Measurements from ENCODE around the gene ZDHHC8. TPM values are rescaled to one million over a fixed set of nuclear protein-coding genes. Genes with fewer than 3 reads are reported as not detected.

ZDHHC8 gene
- polyA plus RNA-seq, 2 of the 4 experiments (the other 2 are of a cell fraction), result 5.3 to 28.1 TPM

- FAIRE-seq, result no peak
- ChIA-PET POLR2A (no interaction called here), CTCF (interaction anchor here (1.1 to 1.5 kb wide), 3 partner anchors 9 to 14 kb away, joined by 3 to 7 read pairs (median 4); no protein-coding TSS in a partner anchor)
- ATAC-seq, result no peak
- no peaks in the 10 kb centered on the region for H3K4me1 ChIP-seq
- no peak for DNase-seq (ENCODE audit: low read depth in 1 of 2, low spot score in 1 of 2)
- 92% methylated on average over 2 of the region's 2 CpGs for WGBS (ENCODE audit: missing lambda C conversion rate)
- no peak overlapping the region for H3K4me3 ChIP-seq
- no peak overlapping the region for H3K27ac ChIP-seq
- TF ChIP-seq SMC3 (IDR thresholded peaks at IDR 0.05) (no peak), ESRRA (IDR thresholded peaks at IDR 0.05; ENCODE audit: borderline replicate concordance, low read length) (no peak), ZNF302 (CRISPR knock-in tag; IDR thresholded peaks at IDR 0.05) (no peak), USF2 (IDR thresholded peaks at IDR 0.05) (no peak), FOSB (CRISPR knock-in tag; IDR thresholded peaks at IDR 0.05) (no peak), ZFP36 (IDR thresholded peaks at IDR 0.05; ENCODE audit: borderline replicate concordance, partially characterized antibody) (no peak), EHF (CRISPR knock-in tag; IDR thresholded peaks at IDR 0.05) (no peak), ZC3H11A (IDR thresholded peaks at IDR 0.05) (no peak)
- TF ChIP-seq, protein P1, sequence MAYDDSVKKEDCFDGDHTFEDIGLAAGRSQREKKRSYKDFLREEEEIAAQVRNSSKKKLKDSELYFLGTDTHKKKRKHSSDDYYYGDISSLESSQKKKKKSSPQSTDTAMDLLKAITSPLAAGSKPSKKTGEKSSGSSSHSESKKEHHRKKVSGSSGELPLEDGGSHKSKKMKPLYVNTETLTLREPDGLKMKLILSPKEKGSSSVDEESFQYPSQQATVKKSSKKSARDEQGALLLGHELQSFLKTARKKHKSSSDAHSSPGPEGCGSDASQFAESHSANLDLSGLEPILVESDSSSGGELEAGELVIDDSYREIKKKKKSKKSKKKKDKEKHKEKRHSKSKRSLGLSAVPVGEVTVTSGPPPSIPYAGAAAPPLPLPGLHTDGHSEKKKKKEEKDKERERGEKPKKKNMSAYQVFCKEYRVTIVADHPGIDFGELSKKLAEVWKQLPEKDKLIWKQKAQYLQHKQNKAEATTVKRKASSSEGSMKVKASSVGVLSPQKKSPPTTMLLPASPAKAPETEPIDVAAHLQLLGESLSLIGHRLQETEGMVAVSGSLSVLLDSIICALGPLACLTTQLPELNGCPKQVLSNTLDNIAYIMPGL (CRISPR knock-in tag; IDR thresholded peaks at IDR 0.05; ENCODE audit: borderline replicate concordance), result no peak
- 0 out of 3 replicates have a peak, but pooled peaks cover 3% of the 10 kb centered on the region for H3K9me3 ChIP-seq
- no peak overlapping the region for H3K4me2 ChIP-seq
These were observed 34.8 kb upstream of the ZDHHC8 start for GRCh38 chr22:20096574-20097420.

DNA sequence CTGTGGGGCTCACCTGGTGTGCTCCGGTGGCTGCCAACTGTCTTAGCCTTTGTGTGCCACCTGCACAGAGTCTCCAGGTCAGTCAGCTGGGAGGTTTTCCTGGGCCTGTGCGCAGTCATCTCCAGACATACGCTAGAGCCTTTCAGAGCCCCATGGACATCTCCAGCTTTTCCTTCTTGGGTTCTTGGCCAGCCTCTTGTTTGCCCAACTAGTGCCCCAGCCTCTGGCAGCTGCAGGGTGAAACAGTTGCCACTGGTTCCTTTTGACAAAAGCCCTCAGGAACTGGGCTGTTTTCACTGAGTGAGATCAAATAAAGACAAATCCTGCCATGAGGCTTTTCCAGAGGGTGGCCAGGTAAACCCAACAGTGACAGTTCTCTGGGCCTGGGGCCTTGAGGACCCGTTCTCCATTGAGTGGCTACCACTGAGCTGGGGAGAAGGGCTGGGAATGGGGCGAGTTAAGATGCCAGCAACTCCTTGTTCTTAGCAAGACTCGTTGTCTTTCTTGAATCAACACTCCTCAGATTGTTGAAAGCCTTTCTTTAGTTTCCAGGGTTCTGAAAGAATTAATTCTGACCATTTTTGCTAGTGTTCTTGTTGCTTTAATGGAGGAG, 32.4 kb upstream of the ZDHHC8 start:
- H3K4me2 ChIP-seq, result no peak overlapping the region
- H3K9me3 ChIP-seq, result 0 out of 3 replicates have a peak, but pooled peaks cover 3% of the 10 kb centered on the region
- ChIA-PET CTCF (interaction anchor here (0.7 kb wide), 2 partner anchors 23 to 58 kb away, joined by 3 read pairs; no protein-coding TSS in a partner anchor), POLR2A (no interaction called here)
- TF ChIP-seq BCL3 (IDR thresholded peaks at IDR 0.05), result no peak
- TF ChIP-seq HEYL (CRISPR knock-in tag; IDR thresholded peaks at IDR 0.05), result no peak
- no peak for TF ChIP-seq USF2 (IDR thresholded peaks at IDR 0.05)
- no peak for TF ChIP-seq GATA3 (IDR thresholded peaks at IDR 0.05; ENCODE audit: borderline replicate concordance)
- TF ChIP-seq POLR2A (IDR thresholded peaks at IDR 0.05; ENCODE audit: low read length), result no peak
- TF ChIP-seq HOXB5 (CRISPR knock-in tag; IDR thresholded peaks at IDR 0.05), result no peak
- no peak for TF ChIP-seq ZNF302 (CRISPR knock-in tag; IDR thresholded peaks at IDR 0.05)
- no peak for TF ChIP-seq CHD4 (IDR thresholded peaks at IDR 0.05; ENCODE audit: borderline replicate concordance)
- TF ChIP-seq KDM1A (IDR thresholded peaks at IDR 0.05; ENCODE audit: low read depth), result no peak
- TF ChIP-seq RFX5 (IDR thresholded peaks at IDR 0.05), result no peak
- TF ChIP-seq CBX8 (IDR thresholded peaks at IDR 0.05), result no peak
- TF ChIP-seq, protein P2, sequence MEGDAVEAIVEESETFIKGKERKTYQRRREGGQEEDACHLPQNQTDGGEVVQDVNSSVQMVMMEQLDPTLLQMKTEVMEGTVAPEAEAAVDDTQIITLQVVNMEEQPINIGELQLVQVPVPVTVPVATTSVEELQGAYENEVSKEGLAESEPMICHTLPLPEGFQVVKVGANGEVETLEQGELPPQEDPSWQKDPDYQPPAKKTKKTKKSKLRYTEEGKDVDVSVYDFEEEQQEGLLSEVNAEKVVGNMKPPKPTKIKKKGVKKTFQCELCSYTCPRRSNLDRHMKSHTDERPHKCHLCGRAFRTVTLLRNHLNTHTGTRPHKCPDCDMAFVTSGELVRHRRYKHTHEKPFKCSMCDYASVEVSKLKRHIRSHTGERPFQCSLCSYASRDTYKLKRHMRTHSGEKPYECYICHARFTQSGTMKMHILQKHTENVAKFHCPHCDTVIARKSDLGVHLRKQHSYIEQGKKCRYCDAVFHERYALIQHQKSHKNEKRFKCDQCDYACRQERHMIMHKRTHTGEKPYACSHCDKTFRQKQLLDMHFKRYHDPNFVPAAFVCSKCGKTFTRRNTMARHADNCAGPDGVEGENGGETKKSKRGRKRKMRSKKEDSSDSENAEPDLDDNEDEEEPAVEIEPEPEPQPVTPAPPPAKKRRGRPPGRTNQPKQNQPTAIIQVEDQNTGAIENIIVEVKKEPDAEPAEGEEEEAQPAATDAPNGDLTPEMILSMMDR (IDR thresholded peaks at IDR 0.05), result no peak
- TF ChIP-seq, protein P3, sequence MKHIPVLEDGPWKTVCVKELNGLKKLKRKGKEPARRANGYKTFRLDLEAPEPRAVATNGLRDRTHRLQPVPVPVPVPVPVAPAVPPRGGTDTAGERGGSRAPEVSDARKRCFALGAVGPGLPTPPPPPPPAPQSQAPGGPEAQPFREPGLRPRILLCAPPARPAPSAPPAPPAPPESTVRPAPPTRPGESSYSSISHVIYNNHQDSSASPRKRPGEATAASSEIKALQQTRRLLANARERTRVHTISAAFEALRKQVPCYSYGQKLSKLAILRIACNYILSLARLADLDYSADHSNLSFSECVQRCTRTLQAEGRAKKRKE (CRISPR knock-in tag; IDR thresholded peaks at IDR 0.05; ENCODE audit: low read depth), result no peak
- no peak for ATAC-seq
- no peak overlapping the region for H3K27ac ChIP-seq
- H3K4me3 ChIP-seq, result no peak overlapping the region
- WGBS (ENCODE audit: missing lambda C conversion rate), result 96% methylated on average over 5 of the region's 6 CpGs
- FAIRE-seq, result no peak
- no peaks in the 10 kb centered on the region for H3K4me1 ChIP-seq
- no peak for DNase-seq (ENCODE audit: low read depth in 1 of 2, low spot score in 1 of 2)

Measured in A549 (cell line).